HUDEP-2 (cell line): ENCODE measurements around the gene FAM216A.

Source experiments
- DNase-seq, 76 experiments: peaks; one replicate each; lab custom pipeline; 2025; ENCODE audit not compliant: unreplicated experiment in 76 of 76; lab: John Stamatoyannopoulos, UW

The FAM216A gene

GRCh38 chr12:110537605-110538409 lies 69.2 kb downstream of the FAM216A start:
- no peak for DNase-seq

GRCh38 chr12:110538869-110539622 lies 70.4 kb downstream of the FAM216A start:
- DNase-seq, result no peak
